ENCODE data around the gene HSPA1A.

HSPA1A gene

DNA sequence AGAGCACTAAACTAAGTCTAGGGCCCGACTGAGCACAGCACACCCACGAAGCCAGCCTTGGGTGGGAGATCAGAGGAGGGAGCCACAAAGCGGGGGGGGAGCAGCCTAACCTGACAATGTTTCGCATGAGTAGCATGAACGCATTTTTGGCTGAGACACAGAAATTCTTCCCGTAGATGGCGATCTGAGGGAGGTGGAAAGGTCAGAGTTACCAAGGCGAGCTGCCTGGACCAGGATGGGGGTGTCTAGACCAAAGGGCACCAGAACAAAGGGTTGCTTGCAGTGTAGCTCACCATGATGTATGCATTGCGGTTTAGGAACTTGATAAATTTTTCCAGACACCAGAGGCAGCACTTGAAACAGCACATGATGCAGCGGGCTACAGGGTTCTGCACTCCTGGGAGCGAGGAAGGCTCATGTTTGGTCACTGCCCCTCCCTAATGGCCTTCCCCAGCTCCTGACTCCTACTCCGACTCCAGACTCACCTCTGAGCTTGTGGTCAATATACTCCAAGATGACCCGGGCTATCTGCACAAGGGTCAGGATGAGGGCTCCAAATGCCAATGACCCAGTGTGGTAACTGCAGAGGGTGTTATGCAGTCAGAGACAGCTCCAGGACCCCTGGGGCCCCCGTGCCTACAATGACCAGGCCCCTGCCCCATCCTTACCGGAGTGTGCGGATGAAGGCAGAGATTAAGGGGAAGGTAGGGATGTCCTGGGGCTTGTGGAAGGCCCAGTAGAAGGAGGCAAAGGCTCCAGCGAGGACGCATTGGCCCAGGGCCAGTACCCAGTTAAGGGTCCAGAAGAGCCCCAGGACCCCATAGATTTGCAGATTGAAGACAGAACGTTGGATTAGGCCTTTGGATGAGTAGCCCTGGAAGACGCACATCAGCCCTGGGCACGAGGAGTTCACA, 50.1 kb downstream of the HSPA1A start:
- DNase-seq: no peak

Measured in RPMI8226 (cell line).